Measurements from ENCODE around the gene FAM20C. TPM values are rescaled to one million over a fixed set of nuclear protein-coding genes. Genes with fewer than 3 reads are reported as not detected.

FAM20C gene
- total and polyA plus RNA-seq, 10 of the 15 experiments (the other 5 are each of a cell fraction or from before 2014, with no cell fraction given) = 0.44 TPM; not detected in 9

DNA sequence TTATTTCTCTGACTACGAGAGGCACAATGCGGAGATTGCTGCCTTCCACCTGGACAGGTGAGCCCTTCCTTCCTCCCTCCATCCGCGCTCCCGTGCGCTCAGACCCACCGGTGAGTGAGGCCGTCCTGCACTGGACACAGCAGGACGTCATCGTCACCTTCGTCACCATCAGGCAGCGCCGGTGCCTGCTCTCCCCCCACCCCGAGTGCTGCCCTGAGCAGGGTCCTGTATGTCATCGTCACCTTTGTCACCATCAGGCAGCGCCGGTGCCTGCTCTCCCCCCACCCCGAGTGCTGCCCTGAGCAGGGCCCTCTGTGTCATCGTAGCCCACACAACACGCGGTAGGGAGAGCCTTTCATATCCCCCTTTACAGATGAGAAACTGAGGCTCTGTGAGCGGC, 54.1 kb downstream of the FAM20C start:
- SMC1A ChIA-PET (ENCODE audit: uncharacterized antibody, unreplicated experiment) = no interaction called here
- H3K4me3 ChIP-seq = no peak overlapping the region
- no peaks in the 10 kb centered on the region for H3K79me2 ChIP-seq (ENCODE audit: control insufficient read depth, insufficient read depth, low read length)
- H4K20me1 ChIP-seq (ENCODE audit: control insufficient read depth, insufficient read depth) = no peaks in the 10 kb centered on the region
- no peaks in the 10 kb centered on the region for H3K36me3 ChIP-seq (ENCODE audit: control insufficient read depth in 2 of 2, insufficient read depth in 2 of 2, low read length in 1 of 2)
- no peaks in the 10 kb centered on the region for H3K4me1 ChIP-seq (ENCODE audit: control insufficient read depth, insufficient read depth, low read length)
- DNase-seq (ENCODE audit: low read depth, low spot score) (no peak), FAIRE-seq (no peak), ATAC-seq (no peak)
- H3K9me3 ChIP-seq (replicated peaks; ENCODE audit: control insufficient read depth, insufficient read depth, low read length) = no peaks in the 10 kb centered on the region; the same call in 2 of the 3 replicates
- no peak overlapping the region for H3K27ac ChIP-seq (ENCODE audit: control insufficient read depth, insufficient read depth)
- in situ Hi-C loops (cut with MboI) = no loop called here
- H3K4me2 ChIP-seq (ENCODE audit: control insufficient read depth, insufficient read depth) = no peak overlapping the region
- CTCF ChIA-PET = no interaction called here
- H3K27me3 ChIP-seq (replicated peaks in 1 of 2; ENCODE audit: control insufficient read depth in 2 of 2, insufficient read depth in 2 of 2, low read length in 1 of 2) = no peaks in the 10 kb centered on the region
- H2AFZ ChIP-seq (ENCODE audit: control insufficient read depth, low read depth, low read length) = no peak overlapping the region
- POLR2A ChIA-PET = no interaction called here
- intact Hi-C loops (cut with micrococcal nuclease; ENCODE audit: unreplicated experiment) = no loop called here
- RAD21 ChIA-PET (ENCODE audit: unreplicated experiment) = no interaction called here
- H3K9ac ChIP-seq (ENCODE audit: control insufficient read depth, insufficient read depth, low read length) = no peak overlapping the region
- 34% methylated on average over 7 of the region's 22 CpGs for WGBS (ENCODE audit: insufficient coverage, insufficient replicate concordance, low lambda C conversion rate, missing lambda C conversion rate)
- BruUV-seq (replicated peaks) = no TSS peak
- TF ChIP-seq CREB1 (IDR thresholded peaks at IDR 0.05; ENCODE audit: low read depth) (no peak), LARP7 (IDR thresholded peaks at IDR 0.05) (no peak), NFYA (IDR thresholded peaks at IDR 0.05; ENCODE audit: borderline replicate concordance, low read depth, low read length) (no peak), ASH2L (IDR thresholded peaks at IDR 0.05; ENCODE audit: borderline replicate concordance, low read depth) (no peak), CEBPB (IDR thresholded peaks at IDR 0.05; ENCODE audit: borderline replicate concordance in 1 of 2, low read depth in 2 of 2, low read length in 2 of 2) (no peak), PAX5 (IDR thresholded peaks at IDR 0.05; ENCODE audit: borderline replicate concordance, low read depth, low read length) (no peak), SMARCA5 (IDR thresholded peaks at IDR 0.05) (no peak), HDGF (IDR thresholded peaks at IDR 0.05) (no peak), GABPA (IDR thresholded peaks at IDR 0.05; ENCODE audit: low read depth) (no peak), STAT1 (conservative IDR thresholded peaks at IDR 0.05) (no peak), PAX8 (IDR thresholded peaks at IDR 0.05) (no peak), ETV6 (conservative IDR thresholded peaks at IDR 0.05 in 1 of 2, IDR thresholded peaks at IDR 0.05 in 1 of 2; ENCODE audit: borderline replicate concordance in 1 of 2, low read depth in 1 of 2) (no peak), STAT3 (IDR thresholded peaks at IDR 0.05; ENCODE audit: low read depth, low read length) (no peak), ESRRA (IDR thresholded peaks at IDR 0.05; ENCODE audit: low read length) (no peak)
- TF ChIP-seq, protein P1, sequence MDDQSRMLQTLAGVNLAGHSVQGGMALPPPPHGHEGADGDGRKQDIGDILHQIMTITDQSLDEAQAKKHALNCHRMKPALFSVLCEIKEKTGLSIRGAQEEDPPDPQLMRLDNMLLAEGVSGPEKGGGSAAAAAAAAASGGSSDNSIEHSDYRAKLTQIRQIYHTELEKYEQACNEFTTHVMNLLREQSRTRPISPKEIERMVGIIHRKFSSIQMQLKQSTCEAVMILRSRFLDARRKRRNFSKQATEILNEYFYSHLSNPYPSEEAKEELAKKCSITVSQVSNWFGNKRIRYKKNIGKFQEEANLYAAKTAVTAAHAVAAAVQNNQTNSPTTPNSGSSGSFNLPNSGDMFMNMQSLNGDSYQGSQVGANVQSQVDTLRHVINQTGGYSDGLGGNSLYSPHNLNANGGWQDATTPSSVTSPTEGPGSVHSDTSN (IDR thresholded peaks at IDR 0.05; ENCODE audit: insufficient replicate concordance, low read depth, low read length) = no peak
- TF ChIP-seq, protein P2, sequence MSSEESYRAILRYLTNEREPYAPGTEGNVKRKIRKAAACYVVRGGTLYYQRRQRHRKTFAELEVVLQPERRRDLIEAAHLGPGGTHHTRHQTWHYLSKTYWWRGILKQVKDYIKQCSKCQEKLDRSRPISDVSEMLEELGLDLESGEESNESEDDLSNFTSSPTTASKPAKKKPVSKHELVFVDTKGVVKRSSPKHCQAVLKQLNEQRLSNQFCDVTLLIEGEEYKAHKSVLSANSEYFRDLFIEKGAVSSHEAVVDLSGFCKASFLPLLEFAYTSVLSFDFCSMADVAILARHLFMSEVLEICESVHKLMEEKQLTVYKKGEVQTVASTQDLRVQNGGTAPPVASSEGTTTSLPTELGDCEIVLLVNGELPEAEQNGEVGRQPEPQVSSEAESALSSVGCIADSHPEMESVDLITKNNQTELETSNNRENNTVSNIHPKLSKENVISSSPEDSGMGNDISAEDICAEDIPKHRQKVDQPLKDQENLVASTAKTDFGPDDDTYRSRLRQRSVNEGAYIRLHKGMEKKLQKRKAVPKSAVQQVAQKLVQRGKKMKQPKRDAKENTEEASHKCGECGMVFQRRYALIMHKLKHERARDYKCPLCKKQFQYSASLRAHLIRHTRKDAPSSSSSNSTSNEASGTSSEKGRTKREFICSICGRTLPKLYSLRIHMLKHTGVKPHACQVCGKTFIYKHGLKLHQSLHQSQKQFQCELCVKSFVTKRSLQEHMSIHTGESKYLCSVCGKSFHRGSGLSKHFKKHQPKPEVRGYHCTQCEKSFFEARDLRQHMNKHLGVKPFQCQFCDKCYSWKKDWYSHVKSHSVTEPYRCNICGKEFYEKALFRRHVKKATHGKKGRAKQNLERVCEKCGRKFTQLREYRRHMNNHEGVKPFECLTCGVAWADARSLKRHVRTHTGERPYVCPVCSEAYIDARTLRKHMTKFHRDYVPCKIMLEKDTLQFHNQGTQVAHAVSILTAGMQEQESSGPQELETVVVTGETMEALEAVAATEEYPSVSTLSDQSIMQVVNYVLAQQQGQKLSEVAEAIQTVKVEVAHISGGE (CRISPR knock-in tag; IDR thresholded peaks at IDR 0.05) = no peak
- TF ChIP-seq, protein P3, sequence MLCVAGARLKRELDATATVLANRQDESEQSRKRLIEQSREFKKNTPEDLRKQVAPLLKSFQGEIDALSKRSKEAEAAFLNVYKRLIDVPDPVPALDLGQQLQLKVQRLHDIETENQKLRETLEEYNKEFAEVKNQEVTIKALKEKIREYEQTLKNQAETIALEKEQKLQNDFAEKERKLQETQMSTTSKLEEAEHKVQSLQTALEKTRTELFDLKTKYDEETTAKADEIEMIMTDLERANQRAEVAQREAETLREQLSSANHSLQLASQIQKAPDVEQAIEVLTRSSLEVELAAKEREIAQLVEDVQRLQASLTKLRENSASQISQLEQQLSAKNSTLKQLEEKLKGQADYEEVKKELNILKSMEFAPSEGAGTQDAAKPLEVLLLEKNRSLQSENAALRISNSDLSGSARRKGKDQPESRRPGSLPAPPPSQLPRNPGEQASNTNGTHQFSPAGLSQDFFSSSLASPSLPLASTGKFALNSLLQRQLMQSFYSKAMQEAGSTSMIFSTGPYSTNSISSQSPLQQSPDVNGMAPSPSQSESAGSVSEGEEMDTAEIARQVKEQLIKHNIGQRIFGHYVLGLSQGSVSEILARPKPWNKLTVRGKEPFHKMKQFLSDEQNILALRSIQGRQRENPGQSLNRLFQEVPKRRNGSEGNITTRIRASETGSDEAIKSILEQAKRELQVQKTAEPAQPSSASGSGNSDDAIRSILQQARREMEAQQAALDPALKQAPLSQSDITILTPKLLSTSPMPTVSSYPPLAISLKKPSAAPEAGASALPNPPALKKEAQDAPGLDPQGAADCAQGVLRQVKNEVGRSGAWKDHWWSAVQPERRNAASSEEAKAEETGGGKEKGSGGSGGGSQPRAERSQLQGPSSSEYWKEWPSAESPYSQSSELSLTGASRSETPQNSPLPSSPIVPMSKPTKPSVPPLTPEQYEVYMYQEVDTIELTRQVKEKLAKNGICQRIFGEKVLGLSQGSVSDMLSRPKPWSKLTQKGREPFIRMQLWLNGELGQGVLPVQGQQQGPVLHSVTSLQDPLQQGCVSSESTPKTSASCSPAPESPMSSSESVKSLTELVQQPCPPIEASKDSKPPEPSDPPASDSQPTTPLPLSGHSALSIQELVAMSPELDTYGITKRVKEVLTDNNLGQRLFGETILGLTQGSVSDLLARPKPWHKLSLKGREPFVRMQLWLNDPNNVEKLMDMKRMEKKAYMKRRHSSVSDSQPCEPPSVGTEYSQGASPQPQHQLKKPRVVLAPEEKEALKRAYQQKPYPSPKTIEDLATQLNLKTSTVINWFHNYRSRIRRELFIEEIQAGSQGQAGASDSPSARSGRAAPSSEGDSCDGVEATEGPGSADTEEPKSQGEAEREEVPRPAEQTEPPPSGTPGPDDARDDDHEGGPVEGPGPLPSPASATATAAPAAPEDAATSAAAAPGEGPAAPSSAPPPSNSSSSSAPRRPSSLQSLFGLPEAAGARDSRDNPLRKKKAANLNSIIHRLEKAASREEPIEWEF (IDR thresholded peaks at IDR 0.05; ENCODE audit: insufficient replicate concordance, low read depth, low read length) = no peak
